Smooth muscle cell (in vitro differentiated cells): ENCODE data around the gene SFSWAP. TPM values are rescaled to one million over a fixed set of nuclear protein-coding genes. Genes with fewer than 3 reads are reported as not detected.
"Not testable (repeated sequence)": the region's sequence is repeated elsewhere in the genome, so short reads cannot be mapped to it uniquely, and the experiment has no call there.

Source experiments
- DNase-seq: peaks from one replicate; lab custom pipeline; 2025; ENCODE audit not compliant: unreplicated experiment; lab: John Stamatoyannopoulos, UW
- H2AFZ ChIP-seq: fragments of 200-600 bp; sonication (generic); 2 replicates; pipeline ENCODE4 v1.6.0; 2016; ENCODE audit warnings: antibody characterized with exemption, low read depth, mild to moderate bottlenecking
- H3F3A ChIP-seq: fragments of 200-600 bp; sonication (generic); 2 replicates; pipeline ENCODE4 v1.6.0; 2017; ENCODE audit warnings: antibody characterized with exemption, low read depth
- H3K27ac ChIP-seq: fragments of 200-600 bp; sonication (generic); 2 replicates; pipeline ENCODE4 v1.5.1; 2016; ENCODE audit warnings: low read depth, mild to moderate bottlenecking
- H3K27me3 ChIP-seq: fragments of 200-600 bp; sonication (generic); 2 replicates; pipeline ENCODE4 v1.6.1; 2016; ENCODE audit warnings: low read depth, mild to moderate bottlenecking
- H3K36me3 ChIP-seq: fragments of 200-600 bp; sonication (generic); 2 replicates; pipeline ENCODE4 v1.5.1; 2016; ENCODE audit warnings: low read depth
- H3K4me1 ChIP-seq: fragments of 200-600 bp; sonication (generic); 2 replicates; pipeline ENCODE4 v1.5.1; 2016; ENCODE audit warnings: low read depth
- H3K4me2 ChIP-seq: fragments of 200-600 bp; sonication (generic); 2 replicates; pipeline ENCODE4 v1.6.0; 2016; ENCODE audit warnings: mild to moderate bottlenecking
- H3K4me3 ChIP-seq: fragments of 200-600 bp; sonication (generic); 2 replicates; pipeline ENCODE4 v1.5.1; 2016; ENCODE audit warnings: mild to moderate bottlenecking
- H3K79me2 ChIP-seq: fragments of 200-600 bp; sonication (generic); 2 replicates; pipeline ENCODE4 v1.6.0; 2016; ENCODE audit warnings: low read depth, mild to moderate bottlenecking
- H3K9ac ChIP-seq: fragments of 200-600 bp; sonication (generic); 2 replicates; pipeline ENCODE4 v1.6.0; 2016; ENCODE audit warnings: low read depth
- H3K9me3 ChIP-seq: fragments of 200-600 bp; sonication (generic); replicated peaks from 2 replicates; pipeline ENCODE4 v1.5.1; 2016; ENCODE audit warnings: low read depth
- H4K20me1 ChIP-seq: fragments of 200-600 bp; sonication (generic); 2 replicates; pipeline ENCODE4 v1.6.0; 2016; ENCODE audit warnings: low read depth
- WGBS: methylation state at CpG from one replicate; pipeline ENCODE4 v1.1.7; 2016; ENCODE audit warnings: low lambda C conversion rate; 5-methylcytosine and 5-hydroxymethylcytosine counted together
- polyA plus RNA-seq: library from polyadenylated mRNA; unstranded; fragments of >200 nt; fragmentation: Nextera tagmentation; extraction: Ambion mirVana; gene quantifications from 2 replicates; pipeline ENCODE4 v1.2.1, GENCODE V29; 2016
- total RNA-seq: library from RNA; depleted of rRNA; stranded (reverse); fragments of >200 nt; gene quantifications from 2 replicates; pipeline ENCODE4 v1.2.3, GENCODE V29; 2014
- TF ChIP-seq, protein P1 (sequence below): fragments of 200-600 bp; sonication (generic); IDR thresholded peaks from 2 replicates; pipeline ENCODE4 v1.5.1; 2017; ENCODE audit warnings: borderline replicate concordance, mild to moderate bottlenecking, antibody characterized with exemption; ENCODE audit not compliant: insufficient read depth, poor library complexity, severe bottlenecking

The SFSWAP gene
- total and polyA plus RNA-seq, 2 experiments from 2014 or later = 24.1 to 32.3 TPM

- Histone ChIP-seq H4K20me1 (no peaks in the 10 kb centered on the region), H3K9ac (no peak overlapping the region), H3K4me3 (no peak overlapping the region), H3K27ac (no peak overlapping the region), H3K36me3 (no peaks in the 10 kb centered on the region), H3K4me1 (no peaks in the 10 kb centered on the region), H3K79me2 (no peaks in the 10 kb centered on the region), H3F3A (no peaks in the 10 kb centered on the region), H3K27me3 (peaks cover 4% of the 10 kb centered on the region), H3K9me3 (no peaks in the 10 kb centered on the region), H3K4me2 (no peak overlapping the region), H2AFZ (no peak overlapping the region)
- DNase-seq = no peak
- TF ChIP-seq, protein P1, sequence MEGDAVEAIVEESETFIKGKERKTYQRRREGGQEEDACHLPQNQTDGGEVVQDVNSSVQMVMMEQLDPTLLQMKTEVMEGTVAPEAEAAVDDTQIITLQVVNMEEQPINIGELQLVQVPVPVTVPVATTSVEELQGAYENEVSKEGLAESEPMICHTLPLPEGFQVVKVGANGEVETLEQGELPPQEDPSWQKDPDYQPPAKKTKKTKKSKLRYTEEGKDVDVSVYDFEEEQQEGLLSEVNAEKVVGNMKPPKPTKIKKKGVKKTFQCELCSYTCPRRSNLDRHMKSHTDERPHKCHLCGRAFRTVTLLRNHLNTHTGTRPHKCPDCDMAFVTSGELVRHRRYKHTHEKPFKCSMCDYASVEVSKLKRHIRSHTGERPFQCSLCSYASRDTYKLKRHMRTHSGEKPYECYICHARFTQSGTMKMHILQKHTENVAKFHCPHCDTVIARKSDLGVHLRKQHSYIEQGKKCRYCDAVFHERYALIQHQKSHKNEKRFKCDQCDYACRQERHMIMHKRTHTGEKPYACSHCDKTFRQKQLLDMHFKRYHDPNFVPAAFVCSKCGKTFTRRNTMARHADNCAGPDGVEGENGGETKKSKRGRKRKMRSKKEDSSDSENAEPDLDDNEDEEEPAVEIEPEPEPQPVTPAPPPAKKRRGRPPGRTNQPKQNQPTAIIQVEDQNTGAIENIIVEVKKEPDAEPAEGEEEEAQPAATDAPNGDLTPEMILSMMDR = no peak
- 86% methylated on average over 21 of the region's 21 CpGs for WGBS
Observed at GRCh38 chr12:131675126-131676080, 35.5 kb upstream of the SFSWAP start.

GRCh38 chr12:131676544-131676943 is 34.3 kb upstream of the SFSWAP start:
- no peaks in the 10 kb centered on the region for H3K36me3 ChIP-seq
- no peaks in the 10 kb centered on the region for H3F3A ChIP-seq
- no peaks in the 10 kb centered on the region for H3K9me3 ChIP-seq
- TF ChIP-seq, protein P1 = no peak
- no peak overlapping the region for H3K4me3 ChIP-seq
- no peaks in the 10 kb centered on the region for H4K20me1 ChIP-seq
- H2AFZ ChIP-seq = no peak overlapping the region
- H3K9ac ChIP-seq = no peak overlapping the region
- 77% methylated on average over 7 of the region's 7 CpGs for WGBS
- no peaks in the 10 kb centered on the region for H3K4me1 ChIP-seq
- no peak overlapping the region for H3K27ac ChIP-seq
- peaks cover 4% of the 10 kb centered on the region for H3K27me3 ChIP-seq
- no peak for DNase-seq
- H3K79me2 ChIP-seq = no peaks in the 10 kb centered on the region
- no peak overlapping the region for H3K4me2 ChIP-seq

- H3F3A ChIP-seq, H3K27ac ChIP-seq, H2AFZ ChIP-seq, H3K4me1 ChIP-seq, H4K20me1 ChIP-seq, H3K4me3 ChIP-seq, H3K9ac ChIP-seq, H3K27me3 ChIP-seq, H3K9me3 ChIP-seq, DNase-seq, H3K36me3 ChIP-seq, H3K79me2 ChIP-seq, H3K4me2 ChIP-seq: not testable (repeated sequence)
- WGBS = 87% methylated on average over 6 of the region's 6 CpGs
Observed at GRCh38 chr12:131677067-131677466, 33.8 kb upstream of the SFSWAP start.

GRCh38 chr12:131677699-131678098 is 33.2 kb upstream of the SFSWAP start:
- no peaks in the 10 kb centered on the region for H3K36me3 ChIP-seq
- TF ChIP-seq, protein P1 = no peak
- no peaks in the 10 kb centered on the region for H3K9me3 ChIP-seq
- H3K79me2 ChIP-seq = no peaks in the 10 kb centered on the region
- H3K27ac ChIP-seq = no peak overlapping the region
- no peaks in the 10 kb centered on the region for H3K4me1 ChIP-seq
- H3K4me2 ChIP-seq = no peak overlapping the region
- WGBS = 95% methylated on average over 15 of the region's 15 CpGs
- H2AFZ ChIP-seq = no peak overlapping the region
- no peaks in the 10 kb centered on the region for H3F3A ChIP-seq
- no peak for DNase-seq
- H3K27me3 ChIP-seq = peaks cover 4% of the 10 kb centered on the region
- no peak overlapping the region for H3K9ac ChIP-seq
- H4K20me1 ChIP-seq = no peaks in the 10 kb centered on the region
- no peak overlapping the region for H3K4me3 ChIP-seq

- not testable (repeated sequence) for H3K79me2 ChIP-seq, H3K27me3 ChIP-seq, H3K4me3 ChIP-seq, H3K4me1 ChIP-seq, H3F3A ChIP-seq, H3K4me2 ChIP-seq, H3K9ac ChIP-seq, DNase-seq, H4K20me1 ChIP-seq, H3K36me3 ChIP-seq, H3K9me3 ChIP-seq, H2AFZ ChIP-seq, H3K27ac ChIP-seq
- WGBS = 91% methylated on average over 26 of the region's 29 CpGs
Observed at GRCh38 chr12:131678389-131679181, 32.3 kb upstream of the SFSWAP start.

GRCh38 chr12:131679186-131679585 is 31.7 kb upstream of the SFSWAP start:
- H3K27ac ChIP-seq, H4K20me1 ChIP-seq, H3K27me3 ChIP-seq, H3K4me2 ChIP-seq, H3K9ac ChIP-seq, H3K4me3 ChIP-seq, H3K36me3 ChIP-seq, H3F3A ChIP-seq, H2AFZ ChIP-seq, H3K4me1 ChIP-seq, H3K9me3 ChIP-seq, H3K79me2 ChIP-seq, DNase-seq: not testable (repeated sequence)
- 100% methylated on average over 3 of the region's 16 CpGs for WGBS
